ACHN (cell line): ENCODE results near the gene GJC3.
"Not testable (repeated sequence)": the region's sequence is repeated elsewhere in the genome, so short reads cannot be mapped to it uniquely, and the experiment has no call there.

Experiments
- DNase-seq: peaks from one replicate; pipeline ENCODE4 v3.0.0-alpha.2; 2015
- in situ Hi-C: cut with HindIII; loops from 2 replicates; pipeline ENCODE4 v1.10.0; 2017; ENCODE audit warnings: low sequenced_read_pairs, low pct_ligation_motif_present, low pct_unique_long_range_greater_than_20kb

GJC3 gene

GRCh38 chr7:99943641-99944496 lies 14.4 kb upstream of the GJC3 start:
- in situ Hi-C loops, result no loop called here

GRCh38 chr7:99938296-99938695 lies 8.9 kb upstream of the GJC3 start:
- no peak for DNase-seq
- in situ Hi-C loops, result no loop called here

More at GRCh38 chr7:99943641-99944496, 14.4 kb upstream of the GJC3 start:
- no peak for DNase-seq

- DNase-seq, in situ Hi-C loops: not testable (repeated sequence)
These were observed 5.6 kb upstream of the GJC3 start for GRCh38 chr7:99935009-99935408.

- in situ Hi-C loops, result no loop called here
- no peak for DNase-seq
These were observed 956 bp upstream of the GJC3 start for GRCh38 chr7:99930376-99930775.

GRCh38 chr7:99929730-99930053 lies 272 bp upstream of the GJC3 start:
- no peak for DNase-seq
- in situ Hi-C loops, result loop anchor here (10.0 kb wide), 1 partner anchor 65 kb away; no protein-coding TSS in a partner anchor

- in situ Hi-C loops, result loop anchor here (10.0 kb wide), 1 partner anchor 67 kb away; no protein-coding TSS in a partner anchor
- DNase-seq, result no peak
These were observed 1.2 kb downstream of the GJC3 start for GRCh38 chr7:99928188-99928587.

GRCh38 chr7:99927536-99927935 lies 1.9 kb downstream of the GJC3 start:
- DNase-seq, result no peak
- in situ Hi-C loops, result loop anchor here (10.0 kb wide), 1 partner anchor 67 kb away; no protein-coding TSS in a partner anchor

GRCh38 chr7:99926321-99926720 lies 3.1 kb downstream of the GJC3 start:
- DNase-seq, result no peak
- in situ Hi-C loops, result loop anchor here (10.0 kb wide), 1 partner anchor 68 kb away; no protein-coding TSS in a partner anchor

GRCh38 chr7:99923200-99923599 lies 6.2 kb downstream of the GJC3 start:
- in situ Hi-C loops, result loop anchor here (10.0 kb wide), 1 partner anchor 72 kb away; no protein-coding TSS in a partner anchor
- no peak for DNase-seq

GRCh38 chr7:99920149-99920548 lies 9.3 kb downstream of the GJC3 start:
- in situ Hi-C loops, result loop anchor here (10.0 kb wide), 1 partner anchor 75 kb away; no protein-coding TSS in a partner anchor
- no peak for DNase-seq

GRCh38 chr7:99919814-99920112 lies 9.7 kb downstream of the GJC3 start:
- in situ Hi-C loops, result loop anchor here (10.0 kb wide), 1 partner anchor 75 kb away; no protein-coding TSS in a partner anchor
- DNase-seq, result no peak

- in situ Hi-C loops, result no loop called here
These were observed 10.2 kb downstream of the GJC3 start, which contains the start of gene TRIM4 for GRCh38 chr7:99918959-99919813. TSS of gene TRIM4 (minus strand) at chr7:99919530. CDS start at chr7:99919401, 129 bp downstream.

GRCh38 chr7:99910976-99911375 lies 18.4 kb downstream of the GJC3 start:
- in situ Hi-C loops, result no loop called here
- no peak for DNase-seq

More at GRCh38 chr7:99918959-99919813, 10.2 kb downstream of the GJC3 start, which contains the start of gene TRIM4:
- peak; percentile 95 for DNase-seq

GRCh38 chr7:99901581-99901980 lies 27.8 kb downstream of the GJC3 start:
- in situ Hi-C loops, result no loop called here
- no peak for DNase-seq

- DNase-seq, result no peak
- in situ Hi-C loops, result no loop called here
These were observed 29.4 kb downstream of the GJC3 start for GRCh38 chr7:99899830-99900519.

GRCh38 chr7:99898836-99899235 lies 30.6 kb downstream of the GJC3 start:
- in situ Hi-C loops, result no loop called here
- DNase-seq, result no peak

GRCh38 chr7:99898023-99898357 lies 31.4 kb downstream of the GJC3 start:
- DNase-seq, result no peak
- in situ Hi-C loops, result no loop called here

- no peak for DNase-seq
- in situ Hi-C loops, result no loop called here
These were observed 31.9 kb downstream of the GJC3 start for GRCh38 chr7:99897322-99898022.
